LNCaP clone FGC (cell line): ENCODE measurements around the gene OR51M1.
"Not testable (repeated sequence)": the region's sequence is repeated elsewhere in the genome, so short reads cannot be mapped to it uniquely, and the experiment has no call there.

Experiments used
- DNase-seq: peaks from one replicate; pipeline ENCODE4 v3.0.0-alpha.2; 2011; ENCODE audit warnings: low read depth
- H3K4me3 ChIP-seq: 2 replicates; pipeline ENCODE4 v1.5.1; 2011; ENCODE audit warnings: mild to moderate bottlenecking, low read depth, low read length, control low read depth
- CTCF ChIP-seq: IDR thresholded peaks from 2 replicates; pipeline ENCODE4 v1.5.1; 2012; ENCODE audit warnings: mild to moderate bottlenecking; ENCODE audit not compliant: control insufficient read depth, insufficient read depth; ENCODE audit errors: extremely low read depth

OR51M1 gene

GRCh38 chr11:5348551-5349194, 34.9 kb upstream of the OR51M1 start:
- no peak overlapping the region for H3K4me3 ChIP-seq
- DNase-seq = no peak
- no peak for TF ChIP-seq CTCF

GRCh38 chr11:5349550-5349949, 34.1 kb upstream of the OR51M1 start:
- H3K4me3 ChIP-seq = no peak overlapping the region
- no peak for TF ChIP-seq CTCF
- DNase-seq = no peak

- no peak for DNase-seq
- no peak within 1 kb of the TSS for H3K4me3 ChIP-seq
- TF ChIP-seq CTCF = no peak
Observed at GRCh38 chr11:5351208-5351607, 32.4 kb upstream of the OR51M1 start, which contains the start of gene OR51B6. TSS of gene OR51B6 (plus strand) at chr11:5351508. CDS start at chr11:5351508, 0 bp downstream.

GRCh38 chr11:5356031-5356430, 27.6 kb upstream of the OR51M1 start:
- DNase-seq = not testable (repeated sequence)

GRCh38 chr11:5362017-5362625, 21.5 kb upstream of the OR51M1 start:
- no peak for DNase-seq
- no peak overlapping the region for H3K4me3 ChIP-seq
- no peak for TF ChIP-seq CTCF

More at GRCh38 chr11:5356031-5356430, 27.6 kb upstream of the OR51M1 start:
- H3K4me3 ChIP-seq = not testable (repeated sequence)

- H3K4me3 ChIP-seq = no peak overlapping the region
- DNase-seq = no peak
- no peak for TF ChIP-seq CTCF
Observed at GRCh38 chr11:5363679-5364078, 19.9 kb upstream of the OR51M1 start.

GRCh38 chr11:5364214-5364613, 19.4 kb upstream of the OR51M1 start:
- DNase-seq = no peak
- no peak for TF ChIP-seq CTCF

GRCh38 chr11:5366365-5366764, 17.2 kb upstream of the OR51M1 start:
- not testable (repeated sequence) for DNase-seq, H3K4me3 ChIP-seq

More at GRCh38 chr11:5364214-5364613, 19.4 kb upstream of the OR51M1 start:
- no peak overlapping the region for H3K4me3 ChIP-seq
